HG03064 (cell line): ENCODE results near the gene STAT2.

Experiments
- ATAC-seq: cut with Tn5 transposase; IDR thresholded peaks from one replicate; pipeline ENCODE4 v1.9.1; 2021; ENCODE audit warnings: low read depth; ENCODE audit not compliant: unreplicated experiment

Gene STAT2

DNA sequence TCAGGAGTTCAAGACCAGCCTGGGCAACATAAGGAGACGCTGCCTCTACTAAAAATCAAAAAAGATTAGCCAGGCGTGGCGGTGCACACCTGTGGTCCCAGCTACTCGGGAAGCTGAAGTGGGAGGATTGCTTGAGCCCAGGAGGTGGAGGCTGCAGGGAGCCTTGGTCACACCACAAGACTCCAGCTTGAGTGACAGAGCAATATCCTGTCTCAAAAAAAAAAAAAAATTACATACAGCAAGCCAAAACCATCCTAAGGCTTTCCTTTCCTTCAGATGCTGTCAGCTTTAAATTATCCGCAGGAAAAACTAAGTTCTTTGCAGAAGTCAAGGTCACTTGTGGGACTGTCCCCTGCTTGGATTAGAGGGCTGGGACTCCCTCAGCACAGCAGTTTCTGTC is 61.1 kb downstream of the STAT2 start:
- ATAC-seq, result no peak

- ATAC-seq, result no peak
Observed at GRCh38 chr12:56297400-56297799, 62.5 kb downstream of the STAT2 start.

- no peak for ATAC-seq
Observed at GRCh38 chr12:56296295-56296694, 63.6 kb downstream of the STAT2 start.

DNA sequence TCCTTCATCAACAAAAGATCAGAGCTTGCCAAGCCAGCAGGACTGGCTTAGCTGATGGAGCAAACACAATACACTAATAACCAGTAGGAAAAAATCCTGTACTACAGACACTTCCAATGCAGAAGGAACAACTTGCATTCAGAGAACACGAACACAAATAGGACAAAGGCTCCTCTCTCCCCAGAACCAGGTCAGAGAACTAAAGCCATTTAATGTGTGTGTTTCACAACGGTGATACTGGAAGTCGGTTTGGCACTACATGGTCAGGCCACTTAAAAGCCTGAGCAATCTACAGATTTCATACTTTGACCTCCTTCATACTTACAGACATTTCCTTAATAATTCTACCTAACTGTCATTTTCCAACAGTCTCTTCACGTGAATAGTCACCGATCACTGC is 66.1 kb downstream of the STAT2 start:
- no peak for ATAC-seq
